IMR-90 (cell line): ENCODE data around the gene SOX21. TPM values are rescaled to one million over a fixed set of nuclear protein-coding genes. Genes with fewer than 3 reads are reported as not detected.
"Not testable (repeated sequence)": the region's sequence is repeated elsewhere in the genome, so short reads cannot be mapped to it uniquely, and the experiment has no call there.

Source experiments
- ATAC-seq: fragments of 200-7000 bp; cut with Tn5 transposase; 2 replicates; pipeline ENCODE4 v1.9.1; 2020; ENCODE audit warnings: low read depth, mild to moderate bottlenecking, moderate library complexity
- BruUV-seq: library from RNA; stranded (reverse); fragments of 400-500 nt; replicated peaks from 2 replicates; lab custom pipeline; 2021; lab: Mats Ljungman, UMichigan
- CTCF ChIA-PET: fragments of 300-600 bp; formaldehyde crosslinking; extraction: SDS; loops from one replicate; lab custom pipeline; 2021; ENCODE audit warnings: antibody characterized with exemption; lab: Yijun Ruan, JAX
- POLR2A ChIA-PET: fragments of 300-600 bp; sonication (Branson Sonifier 250); formaldehyde crosslinking; loops from one replicate; lab custom pipeline; 2022; ENCODE audit warnings: antibody characterized with exemption; ENCODE audit not compliant: unreplicated experiment; lab: Charles Lee
- DNase-seq: peaks from one replicate; pipeline ENCODE4 v3.0.0; 2013
- H2AFZ ChIP-seq: replicated peaks from 2 replicates; pipeline ENCODE3; 2013; ENCODE audit warnings: low read length, mild to moderate bottlenecking; ENCODE audit not compliant: poor library complexity
- H2AK5ac ChIP-seq: 2 replicates; pipeline ENCODE4 v1.6.1; 2013; ENCODE audit warnings: low read depth, low read length, inconsistent platforms
- H2AK9ac ChIP-seq: replicated peaks from 2 replicates; pipeline ENCODE3; 2013; ENCODE audit warnings: mild to moderate bottlenecking, low read depth, low read length, moderate library complexity; ENCODE audit not compliant: poor library complexity
- H2BK120ac ChIP-seq: 2 replicates; pipeline ENCODE4 v1.6.1; 2013; ENCODE audit warnings: low read depth, low read length, inconsistent platforms
- H2BK15ac ChIP-seq: 3 replicates; pipeline ENCODE4 v1.6.1; 2013; ENCODE audit warnings: low read depth, low read length, inconsistent platforms
- H2BK20ac ChIP-seq: 2 replicates; pipeline ENCODE4 v1.6.1; 2013; ENCODE audit warnings: low read depth, mild to moderate bottlenecking, inconsistent platforms, low read length, moderate library complexity
- H2BK5ac ChIP-seq: 2 replicates; pipeline ENCODE4 v1.6.1; 2013; ENCODE audit warnings: mild to moderate bottlenecking, low read depth, low read length, inconsistent platforms; ENCODE audit not compliant: poor library complexity, severe bottlenecking
- H3K14ac ChIP-seq: replicated peaks from 2 replicates; pipeline ENCODE4 v1.6.1; 2013; ENCODE audit warnings: low read depth, low read length, inconsistent platforms
- H3K18ac ChIP-seq: 2 replicates; pipeline ENCODE4 v1.6.1; 2013; ENCODE audit warnings: low read depth, low read length, control low read depth
- H3K23ac ChIP-seq: 2 replicates; pipeline ENCODE4 v1.6.1; 2013; ENCODE audit warnings: low read depth, low read length, inconsistent platforms
- H3K27ac ChIP-seq: 2 replicates; pipeline ENCODE4 v1.5.1; 2013; ENCODE audit warnings: mild to moderate bottlenecking, control low read depth, low read length; ENCODE audit not compliant: insufficient read depth
- H3K27me3 ChIP-seq: 2 replicates; pipeline ENCODE4 v1.6.1; 2013; ENCODE audit warnings: low read length; ENCODE audit not compliant: control insufficient read depth, insufficient read depth
- H3K36me3 ChIP-seq: 2 replicates; pipeline ENCODE4 v1.6.1; 2013; ENCODE audit warnings: low read length, mixed read lengths; ENCODE audit not compliant: control insufficient read depth, insufficient read depth
- H3K4ac ChIP-seq: 2 replicates; pipeline ENCODE4 v1.6.1; 2013; ENCODE audit warnings: low read depth, low read length, inconsistent platforms
- H3K4me1 ChIP-seq: 2 replicates; pipeline ENCODE4 v1.6.1; 2013; ENCODE audit warnings: low read length, mixed read lengths; ENCODE audit not compliant: control insufficient read depth, insufficient read depth
- H3K4me2 ChIP-seq: 2 replicates; pipeline ENCODE4 v1.6.1; 2013; ENCODE audit warnings: low read depth, mild to moderate bottlenecking, control low read depth, low read length, moderate library complexity
- H3K4me3 ChIP-seq: 2 replicates; pipeline ENCODE4 v1.5.1; 2013; ENCODE audit warnings: low read depth, mild to moderate bottlenecking, control low read depth, low read length, moderate library complexity; ENCODE audit not compliant: insufficient read depth
- H3K56ac ChIP-seq: 2 replicates; pipeline ENCODE4 v1.6.1; 2013; ENCODE audit warnings: low read length, inconsistent platforms; ENCODE audit not compliant: insufficient read depth; ENCODE audit errors: extremely low read depth
- H3K79me1 ChIP-seq, 2 experiments: 2 replicates each; pipeline ENCODE4 v1.6.1; 2013; ENCODE audit warnings: low read length in 2 of 2, inconsistent platforms in 1 of 2, low read depth in 1 of 2
- H3K9ac ChIP-seq: 2 replicates; pipeline ENCODE4 v1.6.1; 2013; ENCODE audit warnings: low read depth, low read length, control low read depth
- H3K9me1 ChIP-seq: 2 replicates; pipeline ENCODE4 v1.6.1; 2013; ENCODE audit warnings: low read length, inconsistent platforms; ENCODE audit not compliant: insufficient read depth
- H3K9me3 ChIP-seq: 2 replicates; pipeline ENCODE4 v1.6.1; 2013; ENCODE audit warnings: low read length; ENCODE audit not compliant: control insufficient read depth, insufficient read depth
- H4K20me1 ChIP-seq: 2 replicates; pipeline ENCODE4 v1.6.1; 2013; ENCODE audit warnings: low read length, inconsistent platforms; ENCODE audit not compliant: insufficient read depth
- H4K5ac ChIP-seq: 2 replicates; pipeline ENCODE4 v1.6.1; 2013; ENCODE audit warnings: mild to moderate bottlenecking, low read depth, low read length, control low read depth
- H4K8ac ChIP-seq, 2 experiments: 2 replicates each; pipeline ENCODE4 v1.6.1; 2013; ENCODE audit warnings: low read depth in 2 of 2, low read length in 2 of 2, control low read depth in 1 of 2, inconsistent platforms in 1 of 2
- H4K91ac ChIP-seq: 2 replicates; pipeline ENCODE4 v1.6.1; 2013; ENCODE audit warnings: low read depth, low read length, inconsistent platforms; ENCODE audit not compliant: insufficient read depth
- WGBS, 2 experiments: methylation state at CpG; one replicate each; pipeline versions ENCODE4 v1.1.5 to v1.1.7; 2013; ENCODE audit warnings: missing lambda C conversion rate in 2 of 2; ENCODE audit not compliant: insufficient read length in 1 of 2; ENCODE audit errors: extremely low coverage in 2 of 2; 5-methylcytosine and 5-hydroxymethylcytosine counted together
- dilution Hi-C: fragments of 300-500 bp; cut with HindIII; formaldehyde crosslinking; loops from one replicate; pipeline ENCODE4 v1.14.3; 2018; ENCODE audit warnings: low sequenced_read_pairs; ENCODE audit not compliant: unreplicated experiment
- in situ Hi-C: fragments of 300-500 bp; cut with MboI; formaldehyde crosslinking; loops from 3 replicates; pipeline ENCODE4 v1.14.3; 2019; ENCODE audit warnings: low sequenced_read_pairs, inconsistent platforms, mixed read lengths
- intact Hi-C: fragments of 100-400 bp; cut with micrococcal nuclease; formaldehyde crosslinking; loops from 2 replicates; pipeline ENCODE4 v1.10.0; 2022
- polyA plus RNA-seq, 3 experiments: library from polyadenylated mRNA; depleted of rRNA; stranded (reverse); fragments of >200 nt; gene quantifications; 2 replicates each; pipeline ENCODE4 v1.2.3, GENCODE V29; 2012; ENCODE audit warnings: low replicate concordance in 1 of 3
- total RNA-seq: library from RNA; depleted of rRNA; stranded (reverse); fragments of >200 nt; gene quantifications from 2 replicates; pipeline ENCODE4 v1.2.3, GENCODE V29; 2012

SOX21 gene
- total and polyA plus RNA-seq, 2 of the 4 experiments (the other 2 are of a cell fraction), result not detected

GRCh38 chr13:94718697-94719096 lies 6.4 kb upstream of the SOX21 start:
- not testable (repeated sequence) for H3K9ac ChIP-seq, DNase-seq, BruUV-seq

More at GRCh38 chr13:94718697-94719096, 6.4 kb upstream of the SOX21 start:
- H3K18ac ChIP-seq, H3K36me3 ChIP-seq, H3K23ac ChIP-seq, H4K91ac ChIP-seq, H4K20me1 ChIP-seq, H3K9me3 ChIP-seq, H3K27ac ChIP-seq, ATAC-seq, H3K9me1 ChIP-seq, H4K8ac ChIP-seq, H3K4me1 ChIP-seq, CTCF ChIA-PET, H2AK5ac ChIP-seq, H2BK5ac ChIP-seq, POLR2A ChIA-PET, in situ Hi-C loops, H3K4ac ChIP-seq, dilution Hi-C loops, H2AFZ ChIP-seq, H3K79me1 ChIP-seq, H2BK15ac ChIP-seq, H2BK20ac ChIP-seq, H4K5ac ChIP-seq, H3K4me3 ChIP-seq, H2AK9ac ChIP-seq, H3K14ac ChIP-seq, H2BK120ac ChIP-seq, H3K4me2 ChIP-seq, H3K56ac ChIP-seq: not testable (repeated sequence)
- intact Hi-C loops, result loop anchor here (10.0 kb wide), 1 partner anchor 686 kb away; no protein-coding TSS in a partner anchor
- H3K27me3 ChIP-seq, result peaks cover 29% of the 10 kb centered on the region
- no CpG with 5 or more reads among the region's 1 CpG for WGBS, 2 experiments
